ENCODE results near the gene TBRG4.

DNA sequence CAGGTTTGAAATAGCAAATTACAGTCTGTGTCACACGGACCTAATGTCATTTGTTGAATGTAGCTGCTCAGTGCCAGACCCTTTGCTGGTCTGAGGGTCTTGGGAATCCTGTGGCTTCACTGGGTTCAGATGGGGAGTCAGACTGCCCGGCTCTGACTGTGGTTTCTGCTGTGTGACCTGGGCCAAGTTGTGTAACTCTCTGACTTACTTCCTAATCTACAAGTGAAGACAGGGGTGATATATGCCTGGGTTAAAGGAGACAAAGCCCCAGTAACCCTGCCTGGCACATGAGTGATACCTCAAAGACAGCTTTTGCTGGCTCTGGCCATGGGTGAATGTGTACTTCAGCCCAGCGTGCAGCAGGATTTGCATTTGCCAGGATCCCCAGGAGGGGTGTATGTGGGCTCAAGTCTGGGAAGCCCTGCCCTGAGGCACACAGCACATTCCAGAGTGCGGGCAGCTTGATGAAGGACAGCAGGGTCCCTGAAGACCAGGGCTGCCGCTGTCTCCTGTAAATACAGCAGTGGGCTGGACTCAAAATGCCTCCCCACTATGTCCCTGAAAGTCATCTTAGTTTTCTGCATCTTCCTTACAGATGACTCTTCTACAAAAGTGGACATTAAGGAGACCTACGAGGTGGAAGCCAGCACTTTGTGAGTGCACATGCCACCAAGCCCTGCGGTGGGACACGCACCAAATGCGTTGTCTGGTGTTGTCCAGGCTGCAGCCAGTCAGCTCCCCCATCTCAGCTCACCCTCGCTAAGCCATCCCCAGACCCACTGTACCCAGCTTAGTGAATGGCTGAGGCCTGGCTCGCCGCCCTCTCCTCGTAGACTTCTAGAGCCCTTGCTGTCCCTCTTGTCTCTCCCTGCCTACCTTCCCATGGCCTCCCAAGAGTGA is 39.1 kb downstream of the TBRG4 start:
- no peak for TF ChIP-seq GLIS3 (CRISPR knock-in tag; IDR thresholded peaks at IDR 0.05)
- TF ChIP-seq ZFP3 (CRISPR knock-in tag; IDR thresholded peaks at IDR 0.05): no peak
- TF ChIP-seq, protein P1, sequence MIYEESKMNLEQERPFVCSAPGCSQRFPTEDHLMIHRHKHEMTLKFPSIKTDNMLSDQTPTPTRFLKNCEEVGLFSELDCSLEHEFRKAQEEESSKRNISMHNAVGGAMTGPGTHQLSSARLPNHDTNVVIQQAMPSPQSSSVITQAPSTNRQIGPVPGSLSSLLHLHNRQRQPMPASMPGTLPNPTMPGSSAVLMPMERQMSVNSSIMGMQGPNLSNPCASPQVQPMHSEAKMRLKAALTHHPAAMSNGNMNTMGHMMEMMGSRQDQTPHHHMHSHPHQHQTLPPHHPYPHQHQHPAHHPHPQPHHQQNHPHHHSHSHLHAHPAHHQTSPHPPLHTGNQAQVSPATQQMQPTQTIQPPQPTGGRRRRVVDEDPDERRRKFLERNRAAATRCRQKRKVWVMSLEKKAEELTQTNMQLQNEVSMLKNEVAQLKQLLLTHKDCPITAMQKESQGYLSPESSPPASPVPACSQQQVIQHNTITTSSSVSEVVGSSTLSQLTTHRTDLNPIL (CRISPR knock-in tag; IDR thresholded peaks at IDR 0.05; ENCODE audit: low read depth): no peak
- no peak for TF ChIP-seq TOX (CRISPR knock-in tag; IDR thresholded peaks at IDR 0.05; ENCODE audit: borderline replicate concordance)
